ENCODE data around the gene TPRX2.
A peak's percentile ranks its signal among the peaks of the same experiment; 100 is the strongest.
"Not testable (repeated sequence)": the region's sequence is repeated elsewhere in the genome, so short reads cannot be mapped to it uniquely, and the experiment has no call there.

Gene TPRX2

DNA sequence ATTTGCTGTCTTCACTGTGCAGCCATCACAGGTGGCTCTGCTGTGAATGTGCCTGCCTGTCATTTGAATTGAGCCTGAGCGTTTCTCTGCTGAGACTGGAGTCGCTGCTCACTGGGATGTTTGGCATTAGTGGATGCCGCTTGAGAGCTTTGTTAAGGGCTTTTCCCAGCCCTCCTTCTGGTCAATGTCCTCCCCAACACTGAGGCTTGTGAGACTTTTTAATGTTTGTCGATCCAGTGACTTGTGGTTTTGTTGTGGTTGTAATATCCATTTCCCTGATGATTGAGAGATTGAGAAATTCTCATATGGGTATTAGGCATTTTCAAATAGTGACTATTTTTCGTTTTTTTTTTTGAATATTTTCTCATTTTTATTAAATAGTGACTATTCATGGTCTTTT lies 2.6 kb downstream of the TPRX2 start:
- DNase-seq (ENCODE audit: low read depth), result no peak

DNA sequence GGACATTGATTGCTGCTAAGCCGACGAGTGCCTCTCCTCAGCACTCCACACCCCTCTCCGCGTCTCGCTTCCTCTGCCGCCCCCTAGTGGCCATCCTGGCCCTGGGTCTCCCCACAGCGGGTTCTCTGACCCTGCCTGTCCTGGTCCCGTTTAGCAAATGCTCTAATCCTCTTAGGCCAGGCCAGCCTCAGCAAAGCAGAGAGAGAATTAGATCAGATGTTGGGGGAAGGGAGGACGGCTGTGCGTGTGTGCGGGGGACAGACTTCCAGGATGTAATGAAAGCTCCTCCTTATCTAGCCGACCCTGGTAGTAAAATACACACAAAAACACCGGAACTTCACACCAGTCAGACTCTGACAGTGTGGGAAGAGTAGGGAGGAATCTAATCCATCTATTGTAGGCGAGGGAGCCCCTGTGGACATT lies 4.5 kb downstream of the TPRX2 start:
- DNase-seq (ENCODE audit: low read depth), result peak; percentile 36

DNA sequence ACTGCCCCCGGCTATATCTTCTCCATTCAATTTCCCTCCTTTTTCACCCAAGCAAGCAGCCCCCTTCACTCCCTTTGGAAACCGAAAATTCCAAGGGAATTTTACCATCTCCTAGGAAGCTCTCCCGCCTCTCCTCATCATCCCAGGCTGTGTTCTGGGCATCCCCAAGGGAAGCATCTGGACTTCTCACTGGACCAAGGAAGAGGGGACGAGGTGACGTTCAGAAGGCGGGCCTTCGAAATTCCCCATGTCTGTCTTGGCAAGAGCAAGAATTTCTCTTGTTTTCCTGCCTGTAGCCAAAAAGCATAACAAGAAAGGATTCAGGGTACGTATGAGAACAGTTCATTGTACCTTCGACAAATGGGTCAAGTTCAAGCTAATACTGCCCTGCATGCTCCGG lies 6.1 kb downstream of the TPRX2 start:
- DNase-seq (ENCODE audit: low read depth), result no peak

DNA sequence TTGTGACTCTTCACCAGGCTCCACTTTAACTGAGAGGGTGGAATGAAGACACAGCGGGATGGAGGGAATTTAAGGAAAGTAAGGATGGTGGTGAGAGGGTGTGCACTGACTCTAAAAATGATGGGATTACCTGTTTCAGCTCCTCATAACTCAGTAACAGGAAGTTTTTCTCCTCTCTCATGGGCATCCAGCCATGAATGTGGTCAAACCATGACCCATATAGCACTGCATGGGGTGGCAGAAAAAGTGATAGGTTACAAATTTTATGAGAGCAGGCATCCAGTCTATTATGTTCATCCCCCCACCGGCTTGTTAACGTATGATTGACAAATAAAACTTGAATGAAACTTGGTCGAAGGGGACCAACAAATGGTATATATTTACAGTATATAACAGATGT lies 19.9 kb downstream of the TPRX2 start:
- DNase-seq (ENCODE audit: low read depth), result no peak

DNA sequence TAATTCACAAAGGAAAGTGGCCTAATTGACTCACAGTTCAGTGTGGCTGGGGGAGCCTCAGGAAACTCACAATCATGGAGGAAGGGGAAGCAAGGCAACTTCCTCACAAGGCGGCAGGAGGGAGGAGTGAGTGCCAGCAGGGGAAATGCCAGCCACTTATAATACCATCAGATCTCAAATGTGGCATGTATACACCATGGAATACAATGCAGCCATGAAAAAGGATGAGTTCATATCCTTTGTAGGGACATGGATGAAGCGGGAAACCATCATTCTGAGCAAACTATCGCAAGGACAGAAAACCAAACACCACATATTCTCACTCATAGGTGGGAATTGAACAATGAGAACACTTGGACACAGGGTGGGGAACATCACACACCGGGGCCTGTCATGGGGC lies 20.4 kb downstream of the TPRX2 start:
- not testable (repeated sequence) for DNase-seq (ENCODE audit: low read depth)

DNA sequence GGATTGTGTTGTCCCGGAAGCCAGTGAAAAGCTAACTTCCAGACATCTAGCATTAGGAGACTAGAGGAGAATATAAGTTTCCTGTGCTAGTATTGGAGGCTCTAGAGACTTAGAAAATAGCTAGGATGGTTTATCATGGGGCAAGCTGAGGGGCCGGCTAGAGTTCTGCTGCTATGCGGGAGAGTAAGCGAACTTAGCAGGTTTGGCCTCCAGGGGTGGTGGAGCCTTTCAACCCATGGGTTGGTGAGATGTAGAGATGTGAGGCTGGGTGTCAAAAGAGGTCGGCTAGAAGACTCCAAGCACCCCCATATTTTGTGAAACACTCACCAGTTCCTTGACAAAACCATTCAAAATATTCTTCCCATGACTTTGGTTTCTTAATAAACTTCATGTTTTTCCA lies 22.7 kb downstream of the TPRX2 start:
- DNase-seq (ENCODE audit: low read depth), result no peak

DNA sequence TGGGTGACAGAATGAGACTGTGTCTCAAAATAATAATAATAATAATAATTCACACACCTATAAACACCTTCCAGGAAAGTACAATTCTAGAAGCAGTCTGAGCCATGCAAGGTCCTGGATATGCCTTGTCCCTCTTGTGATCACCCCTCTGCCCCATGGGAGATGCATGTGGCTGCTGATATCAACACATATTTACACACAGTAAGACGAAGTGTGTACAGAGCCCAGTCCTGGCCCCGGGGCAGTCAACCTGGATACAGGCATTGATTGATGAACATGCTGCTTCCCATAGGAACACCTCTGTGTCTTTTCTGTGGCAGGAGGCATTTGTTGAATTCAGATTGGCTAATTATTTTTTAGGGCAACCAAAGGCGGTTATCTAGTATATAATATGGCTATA lies 23.9 kb downstream of the TPRX2 start:
- DNase-seq (ENCODE audit: low read depth), result no peak

DNA sequence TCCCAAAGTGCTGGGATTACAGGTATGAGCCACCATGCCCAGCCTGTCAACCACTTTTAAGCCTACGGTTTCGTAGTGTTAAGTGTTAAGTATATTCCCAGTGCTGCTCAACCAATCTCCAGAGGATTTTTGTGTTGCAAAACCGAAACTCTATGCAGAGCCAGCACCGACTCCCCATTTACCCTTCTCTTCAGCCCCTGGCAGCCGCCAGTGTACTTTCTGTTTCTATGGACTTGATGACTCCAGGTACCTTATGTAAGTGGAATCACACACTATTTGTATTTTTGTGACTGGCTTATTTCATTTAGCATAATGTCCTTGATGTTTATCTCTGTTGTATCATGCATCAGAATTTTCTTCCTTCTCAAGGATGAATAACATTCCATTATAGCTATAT lies 26.0 kb downstream of the TPRX2 start:
- DNase-seq (ENCODE audit: low read depth), result no peak

DNA sequence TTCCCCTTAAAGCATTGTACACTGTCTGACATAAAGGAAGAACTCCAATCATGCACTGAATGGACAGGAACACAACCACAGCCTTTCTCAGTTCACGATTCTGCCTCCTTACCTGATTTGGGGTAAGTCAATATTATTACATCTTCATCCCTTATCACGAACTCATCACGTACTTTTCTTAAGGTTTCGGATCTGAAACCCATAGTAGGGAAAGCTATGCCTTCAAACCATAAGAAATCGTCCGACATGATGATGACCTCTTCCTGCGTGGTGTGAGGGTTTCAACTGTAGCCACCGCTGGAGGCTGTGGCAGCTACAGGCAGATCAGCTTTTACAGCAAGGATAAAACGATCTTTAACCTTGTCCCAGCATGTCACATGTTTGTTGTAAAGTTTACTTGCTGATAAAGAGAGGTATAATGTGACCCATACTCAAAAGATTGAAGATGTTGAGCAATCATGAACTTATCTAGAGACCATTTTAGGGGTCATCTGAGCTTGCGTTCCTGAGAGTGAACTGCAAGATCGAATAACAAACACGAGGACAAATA lies 27.1 kb downstream of the TPRX2 start, which contains the start of gene SULT2A1:
TSS of gene SULT2A1 (minus strand) at position 306 of the 550 bp plus-strand sequence. CDS start at position 248, 58 bp downstream.
- DNase-seq (ENCODE audit: low read depth), result no peak

DNA sequence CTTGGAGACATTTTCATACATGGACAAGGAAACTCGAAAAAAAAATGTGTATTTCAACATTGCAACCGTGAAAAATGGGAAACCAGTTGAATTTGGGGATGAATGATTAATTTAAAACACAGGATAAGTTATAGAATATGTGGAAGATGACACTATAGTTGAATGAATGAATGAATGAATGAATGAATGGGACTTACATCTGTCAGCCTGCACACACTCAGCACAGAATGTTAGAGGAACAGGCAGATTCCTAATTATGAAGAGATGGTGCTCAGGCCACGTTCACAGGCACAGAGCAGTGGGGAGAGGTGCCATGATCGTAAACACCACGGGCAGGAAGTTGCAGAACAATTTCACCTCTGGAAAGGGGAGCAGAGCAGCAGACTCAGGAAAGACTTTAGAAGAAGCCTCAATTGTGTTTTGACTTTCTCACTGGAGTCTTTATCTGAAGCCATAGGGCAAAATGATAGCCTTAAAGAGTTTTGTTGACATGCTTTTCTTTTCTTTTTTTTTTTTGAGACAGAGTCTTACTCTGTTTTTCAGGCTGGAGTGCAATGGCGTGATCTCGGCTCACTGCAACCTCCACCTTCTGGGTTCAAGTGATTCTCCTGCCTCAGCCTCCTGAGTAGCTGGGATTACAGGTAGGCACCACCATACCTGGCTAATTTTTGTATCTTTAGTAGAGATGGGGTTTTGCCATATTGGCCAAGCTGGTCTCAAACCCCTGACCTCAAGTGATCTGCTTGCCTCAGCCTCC lies 32.0 kb downstream of the TPRX2 start:
- DNase-seq (ENCODE audit: low read depth), result no peak

DNA sequence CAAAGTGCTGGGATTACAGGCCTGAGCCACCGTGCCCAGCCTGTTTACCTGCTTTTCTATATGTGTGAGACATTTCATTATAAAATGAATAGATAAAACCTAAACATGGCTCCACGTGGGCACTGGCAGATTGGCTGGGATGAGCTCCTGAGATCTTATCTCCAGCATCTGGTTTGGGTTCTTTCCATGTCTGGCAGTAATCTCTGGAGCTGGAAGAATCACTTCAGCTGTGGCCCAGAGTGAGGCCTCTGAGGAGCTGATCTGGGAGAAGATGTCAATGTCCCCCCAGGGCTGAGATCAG lies 32.5 kb downstream of the TPRX2 start:
- DNase-seq (ENCODE audit: low read depth), result no peak

DNA sequence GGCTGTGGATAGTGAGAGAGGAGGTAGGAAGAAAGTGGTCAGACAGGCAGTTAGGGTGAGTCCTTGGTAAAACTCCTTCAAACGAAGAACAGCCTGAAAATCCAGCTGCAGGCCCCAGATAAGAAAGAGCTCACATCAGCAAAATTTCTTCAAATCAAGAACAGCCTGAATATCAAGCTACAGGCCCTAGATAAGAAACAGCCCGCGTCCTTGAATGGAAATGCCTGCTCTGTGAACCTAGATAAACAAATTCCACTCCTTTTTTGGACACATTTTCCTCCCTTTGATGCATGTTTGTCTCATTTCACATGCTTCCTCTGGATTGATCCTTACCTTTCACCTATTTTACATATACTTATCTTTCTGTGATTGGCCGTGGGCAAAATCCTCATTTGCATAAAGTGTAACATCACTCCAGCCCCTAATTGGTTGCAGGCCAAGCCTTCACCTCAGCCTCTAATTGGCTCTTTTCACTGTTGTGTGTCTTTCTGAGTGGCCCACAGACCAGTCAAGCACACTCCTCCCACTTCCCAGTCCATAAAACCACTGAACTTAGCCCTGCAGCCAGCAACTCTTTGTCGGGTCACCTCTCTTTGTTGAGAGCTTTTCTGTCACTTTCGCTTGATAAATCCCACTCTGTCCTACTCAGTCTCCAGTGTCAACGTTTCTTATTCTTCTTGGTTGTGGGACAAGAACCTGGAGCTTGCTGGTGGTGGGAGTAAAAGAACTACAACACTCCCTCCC lies 33.1 kb downstream of the TPRX2 start:
- no peak for DNase-seq (ENCODE audit: low read depth)

DNA sequence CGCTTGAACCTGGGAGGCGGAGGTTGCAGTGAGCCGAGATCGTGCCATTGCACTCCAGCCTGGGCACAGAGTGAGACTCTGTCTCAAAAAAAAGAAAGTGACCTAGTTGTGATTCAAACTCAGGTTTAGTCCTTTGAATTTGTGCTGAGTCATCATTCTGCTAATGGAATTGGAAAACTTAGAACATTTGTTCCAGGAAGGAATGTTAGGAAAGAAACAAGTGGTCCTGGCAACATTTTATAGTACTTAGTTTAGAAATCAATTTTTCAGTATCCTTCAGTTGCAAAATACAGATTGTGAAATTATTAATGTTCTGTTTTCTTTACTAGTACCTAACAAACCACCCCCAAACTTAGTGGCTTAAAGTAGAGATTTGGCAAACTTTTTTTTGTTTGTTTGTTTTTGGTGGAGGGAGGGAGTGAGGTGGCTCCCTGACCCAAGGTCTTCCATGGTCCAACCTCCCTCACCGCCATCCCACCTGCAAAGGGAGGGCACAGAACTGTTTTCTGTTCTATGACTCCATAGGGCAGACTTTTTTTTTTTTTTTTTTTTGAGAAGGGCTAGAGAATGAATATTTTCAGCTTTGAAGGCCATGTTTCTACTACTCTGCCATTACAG lies 36.2 kb downstream of the TPRX2 start:
- DNase-seq (ENCODE audit: low read depth), result no peak

DNA sequence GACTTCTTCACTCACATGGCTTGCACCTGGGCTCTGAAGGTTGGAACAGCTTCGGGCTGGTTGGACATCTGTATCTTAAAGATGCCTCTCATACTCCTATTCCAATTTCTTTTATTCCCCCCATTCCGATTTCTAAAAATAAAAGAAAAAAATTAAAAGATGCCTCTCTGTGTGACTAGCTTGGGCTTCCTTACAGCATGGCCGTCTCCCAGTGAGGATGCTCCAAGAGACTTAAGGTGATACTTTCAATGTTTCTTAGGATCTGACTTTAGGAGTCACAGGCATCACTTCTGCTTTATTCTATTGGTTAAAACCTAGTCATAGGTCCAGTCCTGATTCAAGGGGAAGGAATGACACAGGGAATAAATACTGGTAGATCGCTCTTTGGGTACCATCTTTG lies 37.0 kb downstream of the TPRX2 start:
- no peak for DNase-seq (ENCODE audit: low read depth)

DNA sequence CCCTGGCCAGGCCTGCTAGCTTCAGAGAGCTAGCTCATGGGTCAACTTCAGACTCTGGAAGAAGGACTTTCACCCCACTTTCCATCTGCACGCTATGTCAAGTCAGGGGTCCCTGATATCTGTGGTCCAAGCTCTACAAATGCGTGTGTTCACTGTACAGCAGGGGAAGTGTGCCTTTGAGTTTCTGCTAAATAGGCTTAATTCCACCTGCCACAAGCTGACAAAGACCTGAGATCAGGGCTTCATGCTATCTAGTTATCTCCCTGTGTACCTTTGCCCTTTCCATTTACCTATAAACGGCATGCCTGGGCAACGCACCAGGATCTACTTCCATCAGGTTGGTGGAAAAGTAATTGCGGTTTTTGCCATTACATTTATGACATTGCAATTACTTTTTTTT lies 37.7 kb downstream of the TPRX2 start:
- DNase-seq (ENCODE audit: low read depth), result no peak

DNA sequence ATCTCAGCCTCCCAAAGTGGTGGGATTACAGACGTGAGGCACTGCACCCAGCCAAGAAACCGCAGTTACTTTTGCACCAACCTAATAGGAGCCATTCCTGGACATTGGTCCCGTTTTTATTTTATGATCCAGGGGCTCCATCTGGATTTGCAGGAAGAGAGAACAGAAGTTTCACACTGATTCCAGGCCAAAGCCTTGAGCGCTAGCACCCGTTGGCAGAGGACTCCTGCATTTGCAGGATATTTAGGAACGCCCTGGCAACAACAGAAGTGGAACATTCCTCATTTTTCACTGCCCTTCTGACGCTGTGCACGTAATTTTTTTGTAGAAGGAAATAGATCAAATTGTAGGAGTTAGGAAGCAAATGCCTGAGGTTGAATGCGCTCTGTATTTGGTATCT lies 38.8 kb downstream of the TPRX2 start:
- no peak for DNase-seq (ENCODE audit: low read depth)

DNA sequence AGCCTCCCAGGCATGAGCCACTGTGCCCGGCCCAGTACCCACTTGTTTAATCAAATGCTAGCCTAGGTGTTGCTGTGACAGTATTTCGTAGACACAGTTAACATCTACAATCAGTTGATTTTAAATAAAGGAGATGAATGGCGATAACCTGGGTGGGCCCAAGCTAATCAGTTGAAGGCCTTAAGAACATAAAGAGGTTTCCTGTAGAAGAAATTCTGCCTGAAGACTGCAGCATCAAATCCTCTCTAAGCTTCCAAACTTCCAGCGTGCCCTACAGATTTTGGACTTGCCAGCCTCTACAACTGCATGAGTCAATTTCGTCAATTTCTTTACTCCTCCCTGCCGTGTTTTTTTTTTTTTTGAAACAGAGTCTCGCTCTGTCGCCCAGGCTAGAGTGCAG lies 40.3 kb downstream of the TPRX2 start:
- DNase-seq (ENCODE audit: low read depth), result no peak

DNA sequence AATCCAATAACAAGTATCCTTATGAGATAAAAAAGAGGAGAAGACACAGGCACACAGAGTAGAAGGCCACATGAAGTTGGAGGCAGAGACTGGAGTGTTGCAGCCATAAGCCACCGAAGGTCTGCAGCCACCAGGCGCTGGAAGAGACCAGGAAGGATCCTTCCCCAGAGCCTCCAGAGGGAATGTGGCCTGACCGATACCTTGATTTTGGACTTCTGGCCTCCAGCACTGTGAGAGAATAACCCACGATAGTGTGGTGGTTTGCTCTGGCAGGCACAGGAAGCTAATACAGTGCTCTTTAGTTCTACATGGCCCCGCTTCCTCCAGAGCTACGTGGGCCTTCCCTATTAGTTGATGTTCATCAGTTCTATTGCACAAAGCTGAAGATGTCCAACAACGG lies 42.3 kb downstream of the TPRX2 start:
- no peak for DNase-seq (ENCODE audit: low read depth)

DNA sequence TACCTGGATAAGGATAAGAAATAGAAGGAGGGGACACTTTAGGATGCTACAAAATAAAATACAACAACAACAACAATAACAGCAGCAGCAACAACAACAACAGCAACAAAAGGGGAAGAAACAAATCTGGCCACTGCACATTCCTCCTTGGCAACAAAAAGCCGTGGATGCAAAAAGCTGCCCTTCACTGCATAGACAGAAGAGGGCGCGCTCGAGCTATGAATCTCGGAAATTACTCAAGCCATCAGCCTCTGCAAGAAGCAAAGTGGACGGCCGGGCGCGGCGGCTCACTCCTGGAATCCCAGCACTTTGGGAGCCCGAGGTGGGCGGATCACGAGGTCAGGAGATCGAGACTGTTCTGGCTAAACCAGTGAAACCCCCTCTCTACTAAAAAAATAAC lies 50.3 kb downstream of the TPRX2 start:
- not testable (repeated sequence) for DNase-seq (ENCODE audit: low read depth)

DNA sequence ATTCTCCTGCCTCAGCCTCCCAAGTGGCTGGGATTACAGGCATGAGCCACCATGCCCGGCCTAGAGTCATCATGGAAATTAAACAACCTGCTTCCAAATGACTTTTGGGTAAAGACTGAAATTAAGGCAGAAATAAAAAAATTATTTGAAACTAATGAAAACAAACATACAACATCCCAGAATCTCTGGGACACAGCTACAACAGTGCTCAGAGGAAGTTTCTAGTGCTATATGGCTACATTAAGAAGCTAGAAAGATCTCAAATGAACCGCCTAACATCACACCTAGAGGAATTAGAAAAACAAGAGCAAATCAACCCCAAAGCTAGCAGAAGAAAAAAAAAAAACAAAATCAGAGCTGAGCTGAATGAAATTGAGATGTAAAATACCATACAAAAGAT lies 51.2 kb downstream of the TPRX2 start:
- DNase-seq (ENCODE audit: low read depth), result not testable (repeated sequence)
